Mesendoderm (in vitro differentiated cells): ENCODE data around the gene CREM.

Experiments
- DNase-seq: peaks from one replicate; pipeline ENCODE4 v3.0.0; 2013
- H2AK5ac ChIP-seq: 2 replicates; pipeline ENCODE4 v1.6.1; 2013; ENCODE audit warnings: low read length, inconsistent platforms
- H2BK120ac ChIP-seq: 2 replicates; pipeline ENCODE4 v1.6.1; 2013; ENCODE audit warnings: low read depth, mild to moderate bottlenecking, low read length, moderate library complexity, mixed read lengths
- H2BK15ac ChIP-seq: replicated peaks from 2 replicates; pipeline ENCODE4 v1.6.1; 2013; ENCODE audit warnings: low read depth, mild to moderate bottlenecking, moderate library complexity
- H2BK5ac ChIP-seq: 2 replicates; pipeline ENCODE4 v1.6.1; 2013; ENCODE audit warnings: low read length, inconsistent platforms
- H3K18ac ChIP-seq: 2 replicates; pipeline ENCODE4 v1.6.1; 2013; ENCODE audit warnings: mild to moderate bottlenecking, low read length, mixed read lengths
- H3K23ac ChIP-seq: one replicate; pipeline ENCODE4 v1.6.1; 2013; ENCODE audit warnings: low read length
- H3K27ac ChIP-seq: 2 replicates; pipeline ENCODE4 v1.5.1; 2013; ENCODE audit warnings: low read depth, mild to moderate bottlenecking, inconsistent platforms, low read length, moderate library complexity
- H3K27me3 ChIP-seq: 2 replicates; pipeline ENCODE4 v1.6.1; 2013; ENCODE audit warnings: low read length, control low read depth, mild to moderate bottlenecking, inconsistent platforms; ENCODE audit not compliant: insufficient read depth, poor library complexity
- H3K36me3 ChIP-seq: 2 replicates; pipeline ENCODE4 v1.6.1; 2013; ENCODE audit warnings: low read length, inconsistent platforms; ENCODE audit not compliant: control insufficient read depth, insufficient read depth
- H3K4ac ChIP-seq: one replicate; pipeline ENCODE4 v1.6.1; 2013; ENCODE audit warnings: low read depth, mild to moderate bottlenecking, low read length, moderate library complexity
- H3K4me1 ChIP-seq: 2 replicates; pipeline ENCODE4 v1.6.1; 2013; ENCODE audit warnings: low read depth, low read length, inconsistent platforms; ENCODE audit not compliant: control insufficient read depth
- H3K4me2 ChIP-seq: 2 replicates; pipeline ENCODE4 v1.6.1; 2013; ENCODE audit warnings: low read length
- H3K4me3 ChIP-seq: 2 replicates; pipeline ENCODE4 v1.5.1; 2013; ENCODE audit warnings: mild to moderate bottlenecking, low read length
- H3K56ac ChIP-seq: one replicate; pipeline ENCODE4 v1.6.1; 2013; ENCODE audit warnings: low read length
- H3K79me1 ChIP-seq: 2 replicates; pipeline ENCODE4 v1.6.1; 2013; ENCODE audit warnings: low read length, inconsistent platforms
- H3K79me2 ChIP-seq: 2 replicates; pipeline ENCODE4 v1.6.1; 2013; ENCODE audit warnings: mild to moderate bottlenecking, low read length; ENCODE audit not compliant: control insufficient read depth, insufficient read depth
- H3K9ac ChIP-seq: 2 replicates; pipeline ENCODE4 v1.6.1; 2013; ENCODE audit warnings: low read length, inconsistent platforms
- H4K5ac ChIP-seq: one replicate; pipeline ENCODE4 v1.6.1; 2013; ENCODE audit warnings: low read length
- H4K8ac ChIP-seq: one replicate; pipeline ENCODE4 v1.6.1; 2013; ENCODE audit warnings: low read depth, mild to moderate bottlenecking, control low read depth, low read length, moderate library complexity
- WGBS: extraction: QIAGEN DNeasy Blood & Tissue Kit; methylation state at CpG from one replicate; pipeline ENCODE4 v1.1.7; 2013; ENCODE audit warnings: low lambda C conversion rate, missing lambda C conversion rate; ENCODE audit not compliant: insufficient coverage; ENCODE audit errors: extremely low coverage; 5-methylcytosine and 5-hydroxymethylcytosine counted together

The CREM gene

DNA sequence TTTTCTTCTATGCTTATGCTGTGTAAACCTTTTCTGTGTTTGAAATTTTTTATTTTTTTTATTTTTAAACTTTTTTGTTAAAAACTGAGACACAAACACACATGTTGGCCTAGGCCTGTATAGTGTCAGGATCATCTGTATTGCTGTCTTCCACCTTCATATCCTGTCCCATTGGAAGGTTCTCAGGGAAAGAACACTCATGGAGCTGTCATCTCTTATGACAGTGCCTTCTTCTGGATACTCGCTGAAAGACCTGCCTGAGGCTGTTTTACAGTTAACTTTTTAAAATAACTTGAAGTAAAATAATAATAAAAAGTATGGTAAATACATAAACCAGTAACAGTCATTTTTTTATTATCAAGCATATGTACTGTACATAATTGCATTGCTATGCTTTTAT lies 34.1 kb downstream of the CREM start:
- no peak for DNase-seq
- H4K5ac ChIP-seq, result no peak overlapping the region
- H3K18ac ChIP-seq, result no peak overlapping the region
- H3K27ac ChIP-seq, result no peak overlapping the region
- no peaks in the 10 kb centered on the region for H3K36me3 ChIP-seq
- no peaks in the 10 kb centered on the region for H3K27me3 ChIP-seq
- H3K23ac ChIP-seq, result no peak overlapping the region
- no peaks in the 10 kb centered on the region for H3K79me2 ChIP-seq
- no peak overlapping the region for H3K4ac ChIP-seq
- H3K56ac ChIP-seq, result no peak overlapping the region
- no peak overlapping the region for H3K4me2 ChIP-seq
- no CpG with 5 or more reads among the region's 1 CpG for WGBS
- H3K4me1 ChIP-seq, result no peaks in the 10 kb centered on the region
- no peak overlapping the region for H4K8ac ChIP-seq
- H2BK15ac ChIP-seq, result no peak overlapping the region
- H3K79me1 ChIP-seq, result no peaks in the 10 kb centered on the region
- no peak overlapping the region for H2BK120ac ChIP-seq
- no peak overlapping the region for H2AK5ac ChIP-seq
- H3K4me3 ChIP-seq, result no peak overlapping the region
- no peak overlapping the region for H3K9ac ChIP-seq
- H2BK5ac ChIP-seq, result no peak overlapping the region

DNA sequence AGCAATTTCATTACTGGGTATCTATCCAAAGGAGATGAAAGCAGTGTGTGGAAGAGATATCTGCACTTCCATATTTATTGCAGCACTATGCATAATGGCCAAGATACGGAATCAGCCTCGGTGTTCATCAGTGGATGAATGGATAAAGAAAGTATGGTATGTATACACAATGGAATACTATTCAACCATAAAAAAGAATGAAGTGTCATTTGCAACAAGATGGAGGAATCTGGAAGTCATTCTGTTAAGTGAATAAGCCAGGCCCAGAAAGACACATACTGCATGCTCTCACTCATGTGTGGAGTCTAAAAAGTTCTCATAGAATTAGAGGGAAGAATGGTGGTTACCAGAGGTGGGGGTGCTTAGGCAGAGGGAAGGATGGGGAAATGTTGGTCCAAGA lies 35.3 kb downstream of the CREM start:
- Histone ChIP-seq H2BK5ac (no peak overlapping the region), H2BK15ac (no peak overlapping the region), H3K9ac (no peak overlapping the region), H3K4me3 (no peak overlapping the region), H3K27ac (no peak overlapping the region), H3K23ac (no peak overlapping the region), H2BK120ac (no peak overlapping the region), H3K79me1 (no peaks in the 10 kb centered on the region), H3K27me3 (no peaks in the 10 kb centered on the region), H3K79me2 (no peaks in the 10 kb centered on the region), H2AK5ac (no peak overlapping the region), H3K4me2 (no peak overlapping the region), H4K5ac (no peak overlapping the region), H3K4me1 (no peaks in the 10 kb centered on the region), H4K8ac (no peak overlapping the region), H3K4ac (no peak overlapping the region), H3K36me3 (no peaks in the 10 kb centered on the region), H3K18ac (no peak overlapping the region), H3K56ac (no peak overlapping the region)
- WGBS, result no CpG with 5 or more reads among the region's 2 CpGs
- no peak for DNase-seq

DNA sequence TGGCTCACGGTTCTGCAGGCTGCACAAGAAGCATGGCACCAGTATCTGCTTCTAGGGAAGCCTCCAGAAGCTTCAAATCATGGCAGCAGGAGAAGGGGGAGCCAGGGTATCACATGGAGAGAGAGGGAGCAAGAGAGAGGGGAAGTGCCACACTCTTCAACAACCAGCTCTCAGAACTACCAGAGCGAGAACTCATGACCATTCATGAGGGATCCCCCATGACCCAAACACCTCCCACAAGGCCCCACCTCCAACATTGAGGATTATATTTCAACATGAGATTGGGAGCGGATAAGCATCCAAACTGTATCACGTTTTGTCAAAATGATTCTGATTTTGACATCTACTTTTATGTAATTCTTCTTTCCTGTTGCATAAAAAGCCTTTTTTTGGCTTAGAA lies 38.5 kb downstream of the CREM start:
- Histone ChIP-seq H4K8ac (no peak overlapping the region), H3K4me2 (no peak overlapping the region), H3K27me3 (no peaks in the 10 kb centered on the region), H3K27ac (no peak overlapping the region), H3K79me1 (no peaks in the 10 kb centered on the region), H3K4ac (no peak overlapping the region), H3K9ac (no peak overlapping the region), H3K18ac (no peak overlapping the region), H3K36me3 (no peaks in the 10 kb centered on the region), H3K56ac (no peak overlapping the region), H3K4me3 (no peak overlapping the region), H3K23ac (no peak overlapping the region), H4K5ac (no peak overlapping the region), H3K4me1 (no peaks in the 10 kb centered on the region), H2BK120ac (no peak overlapping the region), H3K79me2 (no peaks in the 10 kb centered on the region), H2BK5ac (no peak overlapping the region), H2BK15ac (no peak overlapping the region), H2AK5ac (no peak overlapping the region)
- DNase-seq, result no peak
- no CpG with 5 or more reads among the region's 4 CpGs for WGBS

DNA sequence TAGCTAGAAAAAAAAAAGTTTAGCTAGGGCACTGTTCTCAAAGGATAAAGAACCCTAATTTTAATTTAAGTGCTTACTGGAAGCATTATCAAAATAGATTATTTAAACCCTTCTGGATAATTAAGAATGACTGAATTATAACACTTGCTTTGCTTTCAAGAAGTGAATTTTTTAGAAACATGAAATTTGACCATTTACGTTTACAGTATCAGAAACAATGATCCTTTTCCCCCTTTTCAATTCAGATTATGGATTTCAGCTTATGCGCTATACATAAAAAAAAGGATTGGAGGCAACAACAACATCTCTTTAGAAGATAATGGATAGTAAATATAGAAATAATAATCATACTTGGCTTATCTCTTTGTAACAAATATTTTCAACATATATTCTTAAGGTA lies 39.2 kb downstream of the CREM start:
- Histone ChIP-seq H3K9ac (no peak overlapping the region), H3K56ac (no peak overlapping the region), H3K23ac (no peak overlapping the region), H2BK15ac (no peak overlapping the region), H3K4me3 (no peak overlapping the region), H2BK5ac (no peak overlapping the region), H3K27ac (no peak overlapping the region), H3K4me2 (no peak overlapping the region), H3K36me3 (no peaks in the 10 kb centered on the region), H2BK120ac (no peak overlapping the region), H3K79me2 (no peaks in the 10 kb centered on the region), H3K4me1 (no peaks in the 10 kb centered on the region), H3K18ac (no peak overlapping the region), H4K8ac (no peak overlapping the region), H3K4ac (no peak overlapping the region), H3K27me3 (no peaks in the 10 kb centered on the region), H3K79me1 (no peaks in the 10 kb centered on the region), H4K5ac (no peak overlapping the region), H2AK5ac (no peak overlapping the region)
- no peak for DNase-seq
- no CpG with 5 or more reads among the region's 2 CpGs for WGBS

DNA sequence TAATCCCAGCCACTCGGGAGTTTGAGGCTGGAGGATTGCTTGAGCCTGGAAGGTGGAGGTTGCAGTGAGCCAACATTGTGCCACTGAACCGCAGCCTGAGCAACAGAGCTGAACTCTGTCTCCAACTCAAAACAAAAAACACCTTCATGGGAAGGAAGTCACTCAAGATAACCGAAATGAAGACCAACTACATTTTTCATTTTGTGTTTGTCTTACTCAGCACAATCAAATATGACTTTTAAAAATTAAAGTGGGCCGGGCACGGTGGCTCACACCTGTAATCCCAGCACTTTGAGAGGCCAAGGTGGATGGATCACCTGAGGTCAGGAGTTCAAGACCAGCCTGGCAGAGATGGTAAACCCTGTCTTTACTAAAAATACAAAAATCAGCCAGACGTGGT lies 40.0 kb downstream of the CREM start:
- Histone ChIP-seq H2AK5ac (no peak overlapping the region), H3K56ac (no peak overlapping the region), H3K23ac (no peak overlapping the region), H3K27ac (no peak overlapping the region), H2BK5ac (no peak overlapping the region), H3K27me3 (no peaks in the 10 kb centered on the region), H3K18ac (no peak overlapping the region), H3K4ac (no peak overlapping the region), H3K4me2 (no peak overlapping the region), H3K79me1 (no peaks in the 10 kb centered on the region), H3K4me1 (no peaks in the 10 kb centered on the region), H3K36me3 (no peaks in the 10 kb centered on the region), H3K79me2 (no peaks in the 10 kb centered on the region), H4K5ac (no peak overlapping the region), H3K4me3 (no peak overlapping the region), H4K8ac (no peak overlapping the region), H2BK15ac (no peak overlapping the region), H3K9ac (no peak overlapping the region), H2BK120ac (no peak overlapping the region)
- DNase-seq, result no peak
- no CpG with 5 or more reads among the region's 6 CpGs for WGBS

DNA sequence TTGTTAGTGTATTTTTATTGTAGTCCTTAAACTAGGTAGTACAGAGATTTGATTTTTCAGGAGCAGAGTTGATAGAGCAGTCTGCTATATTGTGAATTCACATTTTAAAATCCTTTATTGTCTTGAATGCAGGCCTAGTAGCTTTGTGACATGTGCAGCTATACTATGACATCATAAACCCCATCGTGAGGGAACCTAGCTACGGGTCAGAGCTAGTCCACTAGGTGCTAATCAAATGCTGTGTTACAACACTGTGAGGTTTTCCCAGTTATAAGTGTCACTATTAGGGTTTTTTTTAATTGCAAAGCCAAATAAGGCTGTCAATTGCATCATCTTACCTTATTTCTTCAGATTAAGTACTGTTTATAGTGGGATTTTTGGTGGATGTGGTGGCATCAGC lies 40.7 kb downstream of the CREM start:
- no peak overlapping the region for H3K56ac ChIP-seq
- no peaks in the 10 kb centered on the region for H3K36me3 ChIP-seq
- H3K27me3 ChIP-seq, result no peaks in the 10 kb centered on the region
- no peak overlapping the region for H2BK5ac ChIP-seq
- no peaks in the 10 kb centered on the region for H3K79me1 ChIP-seq
- H3K4ac ChIP-seq, result no peak overlapping the region
- H3K4me3 ChIP-seq, result no peak overlapping the region
- H3K18ac ChIP-seq, result no peak overlapping the region
- H4K8ac ChIP-seq, result no peak overlapping the region
- H3K79me2 ChIP-seq, result no peaks in the 10 kb centered on the region
- H2BK15ac ChIP-seq, result no peak overlapping the region
- H3K4me2 ChIP-seq, result no peak overlapping the region
- no peak overlapping the region for H3K27ac ChIP-seq
- no peak overlapping the region for H2AK5ac ChIP-seq
- H3K4me1 ChIP-seq, result no peaks in the 10 kb centered on the region
- H4K5ac ChIP-seq, result no peak overlapping the region
- WGBS, result no CpG with 5 or more reads among the region's 2 CpGs
- no peak for DNase-seq
- no peak overlapping the region for H3K9ac ChIP-seq
- H2BK120ac ChIP-seq, result no peak overlapping the region
- no peak overlapping the region for H3K23ac ChIP-seq
